SK-N-SH treated with all-trans-retinoic acid at 6 μM for 48 hours (cell line): ENCODE results near the gene RAB42.

Source experiments
- ATAC-seq: fragments of 200-7000 bp; cut with Tn5 transposase; 3 replicates; pipeline ENCODE4 v1.9.1; 2020; ENCODE audit warnings: mild to moderate bottlenecking, moderate library complexity
- ARNTL ChIP-seq: fragments of 450-650 bp; formaldehyde crosslinking; IDR thresholded peaks from 2 replicates; pipeline ENCODE4 v1.5.0; 2020; ENCODE audit warnings: low read depth, mild to moderate bottlenecking, moderate library complexity, borderline replicate concordance
- BACH2 ChIP-seq: fragments of 250-450 bp; sonication (Bioruptor Pico); IDR thresholded peaks from 2 replicates; pipeline ENCODE4 v1.9.0; 2021; ENCODE audit warnings: mild to moderate bottlenecking, borderline replicate concordance
- CREB5 ChIP-seq: fragments of 250-450 bp; sonication (Bioruptor Pico); IDR thresholded peaks from 2 replicates; pipeline ENCODE4 v1.5.1; 2020; ENCODE audit warnings: low read depth, mild to moderate bottlenecking, moderate library complexity
- CSDC2 ChIP-seq: fragments of 250-450 bp; sonication (Bioruptor Pico); IDR thresholded peaks from 2 replicates; pipeline ENCODE4 v1.5.0; 2020; ENCODE audit warnings: mild to moderate bottlenecking, moderate library complexity
- ESRRG ChIP-seq: fragments of 250-450 bp; sonication (Bioruptor Pico); IDR thresholded peaks from 2 replicates; pipeline ENCODE4 v1.6.1; 2021; ENCODE audit warnings: mild to moderate bottlenecking
- GLIS3 ChIP-seq: fragments of 250-450 bp; sonication (Bioruptor Pico); IDR thresholded peaks from 2 replicates; pipeline ENCODE4 v1.5.0; 2020; ENCODE audit warnings: mild to moderate bottlenecking, moderate library complexity
- ISL1 ChIP-seq: fragments of 250-450 bp; sonication (Bioruptor Pico); IDR thresholded peaks from 2 replicates; pipeline ENCODE4 v2.1.2; 2022; ENCODE audit warnings: mild to moderate bottlenecking, moderate library complexity
- PPARA ChIP-seq: fragments of 250-450 bp; sonication (Bioruptor Pico); IDR thresholded peaks from 2 replicates; pipeline ENCODE4 v1.5.0; 2020; ENCODE audit warnings: mild to moderate bottlenecking, borderline replicate concordance
- SNAI2 ChIP-seq: fragments of 250-450 bp; sonication (Bioruptor Pico); IDR thresholded peaks from 2 replicates; pipeline ENCODE4 v1.5.0; 2020; ENCODE audit warnings: mild to moderate bottlenecking, moderate library complexity
- TCF4 ChIP-seq: fragments of 250-450 bp; sonication (Bioruptor Pico); IDR thresholded peaks from 2 replicates; pipeline ENCODE4 v1.8.0; 2021; ENCODE audit warnings: mild to moderate bottlenecking, moderate library complexity, borderline replicate concordance
- TOX ChIP-seq: fragments of 250-450 bp; sonication (Bioruptor Pico); IDR thresholded peaks from 2 replicates; pipeline ENCODE4 v1.8.0; 2021; ENCODE audit warnings: mild to moderate bottlenecking, moderate library complexity, borderline replicate concordance
- TSHZ2 ChIP-seq: fragments of 250-450 bp; sonication (Bioruptor Pico); IDR thresholded peaks from 2 replicates; pipeline ENCODE4 v1.5.0; 2020; ENCODE audit warnings: mild to moderate bottlenecking, moderate library complexity
- ZC3H10 ChIP-seq: fragments of 250-450 bp; sonication (Bioruptor Pico); IDR thresholded peaks from 2 replicates; pipeline ENCODE4 v1.5.1; 2021; ENCODE audit warnings: mild to moderate bottlenecking, moderate library complexity
- ZFP30 ChIP-seq: fragments of 450-650 bp; formaldehyde crosslinking; IDR thresholded peaks from 2 replicates; pipeline ENCODE4 v1.5.0; 2022; ENCODE audit warnings: mild to moderate bottlenecking, moderate library complexity
- ZNF565 ChIP-seq: fragments of 450-650 bp; formaldehyde crosslinking; conservative IDR thresholded peaks from 2 replicates; pipeline ENCODE4 v1.5.0; 2020; ENCODE audit warnings: low read depth, mild to moderate bottlenecking, moderate library complexity
- ZNF70 ChIP-seq: fragments of 450-650 bp; formaldehyde crosslinking; IDR thresholded peaks from 2 replicates; pipeline ENCODE4 v1.5.0; 2020; ENCODE audit warnings: mild to moderate bottlenecking, moderate library complexity
- ZNF8 ChIP-seq: fragments of 450-650 bp; formaldehyde crosslinking; IDR thresholded peaks from 2 replicates; pipeline ENCODE4 v1.5.0; 2020; ENCODE audit warnings: mild to moderate bottlenecking, moderate library complexity
- TF ChIP-seq, protein P1 (sequence below): fragments of 250-450 bp; sonication (Bioruptor Pico); IDR thresholded peaks from 2 replicates; pipeline ENCODE4 v1.8.0; 2020; ENCODE audit warnings: mild to moderate bottlenecking, moderate library complexity, borderline replicate concordance
- TF ChIP-seq, protein P2 (sequence below): fragments of 250-450 bp; sonication (Bioruptor Pico); IDR thresholded peaks from 2 replicates; pipeline ENCODE4 v1.8.0; 2021; ENCODE audit warnings: low read depth, mild to moderate bottlenecking, moderate library complexity, borderline replicate concordance
- TF ChIP-seq, protein P3 (sequence below): fragments of 250-450 bp; sonication (Bioruptor Pico); IDR thresholded peaks from 2 replicates; pipeline ENCODE4 v1.5.1; 2021; ENCODE audit warnings: mild to moderate bottlenecking, moderate library complexity

Gene RAB42

GRCh38 chr1:28606771-28607170, 14.7 kb downstream of the RAB42 start:
- no peak for TF ChIP-seq SNAI2
- ATAC-seq: no peak

DNA sequence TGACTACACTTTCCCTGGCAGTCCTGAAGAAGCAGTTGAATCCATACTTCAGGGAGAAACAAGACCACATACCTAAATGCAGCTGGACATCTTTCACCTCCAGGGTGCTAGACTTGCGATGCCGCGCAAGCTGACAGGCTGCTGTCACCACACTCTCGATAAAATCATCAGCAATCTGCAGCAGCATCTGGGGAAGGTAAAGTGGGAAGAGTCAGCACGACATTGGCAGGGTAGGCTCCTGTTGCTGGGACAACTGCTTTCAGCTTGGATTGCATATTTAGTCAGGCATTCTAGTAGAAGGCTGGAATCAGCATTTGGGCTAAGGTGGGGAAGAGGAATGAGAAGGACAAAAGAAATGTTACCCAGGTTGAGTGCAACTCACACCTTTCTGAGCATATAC, 21.1 kb downstream of the RAB42 start:
- ATAC-seq: no peak
- TF ChIP-seq CSDC2 (CRISPR knock-in tag) (no peak), ZNF565 (CRISPR knock-in tag) (no peak), BACH2 (CRISPR knock-in tag) (no peak), CREB5 (no peak), ARNTL (no peak), TOX (no peak), SNAI2 (no peak), TCF4 (CRISPR knock-in tag) (no peak), ZNF70 (no peak), ISL1 (CRISPR knock-in tag) (no peak), ZC3H10 (CRISPR knock-in tag) (no peak), GLIS3 (CRISPR knock-in tag) (no peak), TSHZ2 (no peak), PPARA (CRISPR knock-in tag) (no peak), ZFP30 (CRISPR knock-in tag) (no peak), ZNF8 (CRISPR knock-in tag) (no peak), ESRRG (CRISPR knock-in tag) (no peak)
- TF ChIP-seq, protein P1, sequence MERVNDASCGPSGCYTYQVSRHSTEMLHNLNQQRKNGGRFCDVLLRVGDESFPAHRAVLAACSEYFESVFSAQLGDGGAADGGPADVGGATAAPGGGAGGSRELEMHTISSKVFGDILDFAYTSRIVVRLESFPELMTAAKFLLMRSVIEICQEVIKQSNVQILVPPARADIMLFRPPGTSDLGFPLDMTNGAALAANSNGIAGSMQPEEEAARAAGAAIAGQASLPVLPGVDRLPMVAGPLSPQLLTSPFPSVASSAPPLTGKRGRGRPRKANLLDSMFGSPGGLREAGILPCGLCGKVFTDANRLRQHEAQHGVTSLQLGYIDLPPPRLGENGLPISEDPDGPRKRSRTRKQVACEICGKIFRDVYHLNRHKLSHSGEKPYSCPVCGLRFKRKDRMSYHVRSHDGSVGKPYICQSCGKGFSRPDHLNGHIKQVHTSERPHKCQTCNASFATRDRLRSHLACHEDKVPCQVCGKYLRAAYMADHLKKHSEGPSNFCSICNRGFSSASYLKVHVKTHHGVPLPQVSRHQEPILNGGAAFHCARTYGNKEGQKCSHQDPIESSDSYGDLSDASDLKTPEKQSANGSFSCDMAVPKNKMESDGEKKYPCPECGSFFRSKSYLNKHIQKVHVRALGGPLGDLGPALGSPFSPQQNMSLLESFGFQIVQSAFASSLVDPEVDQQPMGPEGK (CRISPR knock-in tag): no peak
- TF ChIP-seq, protein P2, sequence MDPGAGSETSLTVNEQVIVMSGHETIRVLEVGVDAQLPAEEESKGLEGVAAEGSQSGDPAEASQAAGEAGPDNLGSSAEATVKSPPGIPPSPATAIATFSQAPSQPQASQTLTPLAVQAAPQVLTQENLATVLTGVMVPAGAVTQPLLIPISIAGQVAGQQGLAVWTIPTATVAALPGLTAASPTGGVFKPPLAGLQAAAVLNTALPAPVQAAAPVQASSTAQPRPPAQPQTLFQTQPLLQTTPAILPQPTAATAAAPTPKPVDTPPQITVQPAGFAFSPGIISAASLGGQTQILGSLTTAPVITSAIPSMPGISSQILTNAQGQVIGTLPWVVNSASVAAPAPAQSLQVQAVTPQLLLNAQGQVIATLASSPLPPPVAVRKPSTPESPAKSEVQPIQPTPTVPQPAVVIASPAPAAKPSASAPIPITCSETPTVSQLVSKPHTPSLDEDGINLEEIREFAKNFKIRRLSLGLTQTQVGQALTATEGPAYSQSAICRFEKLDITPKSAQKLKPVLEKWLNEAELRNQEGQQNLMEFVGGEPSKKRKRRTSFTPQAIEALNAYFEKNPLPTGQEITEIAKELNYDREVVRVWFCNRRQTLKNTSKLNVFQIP: no peak
- TF ChIP-seq, protein P3, sequence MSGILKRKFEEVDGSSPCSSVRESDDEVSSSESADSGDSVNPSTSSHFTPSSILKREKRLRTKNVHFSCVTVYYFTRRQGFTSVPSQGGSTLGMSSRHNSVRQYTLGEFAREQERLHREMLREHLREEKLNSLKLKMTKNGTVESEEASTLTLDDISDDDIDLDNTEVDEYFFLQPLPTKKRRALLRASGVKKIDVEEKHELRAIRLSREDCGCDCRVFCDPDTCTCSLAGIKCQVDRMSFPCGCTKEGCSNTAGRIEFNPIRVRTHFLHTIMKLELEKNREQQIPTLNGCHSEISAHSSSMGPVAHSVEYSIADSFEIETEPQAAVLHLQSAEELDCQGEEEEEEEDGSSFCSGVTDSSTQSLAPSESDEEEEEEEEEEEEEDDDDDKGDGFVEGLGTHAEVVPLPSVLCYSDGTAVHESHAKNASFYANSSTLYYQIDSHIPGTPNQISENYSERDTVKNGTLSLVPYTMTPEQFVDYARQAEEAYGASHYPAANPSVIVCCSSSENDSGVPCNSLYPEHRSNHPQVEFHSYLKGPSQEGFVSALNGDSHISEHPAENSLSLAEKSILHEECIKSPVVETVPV (CRISPR knock-in tag): no peak
- TF ChIP-seq, all 23 proteins: peak for 0

DNA sequence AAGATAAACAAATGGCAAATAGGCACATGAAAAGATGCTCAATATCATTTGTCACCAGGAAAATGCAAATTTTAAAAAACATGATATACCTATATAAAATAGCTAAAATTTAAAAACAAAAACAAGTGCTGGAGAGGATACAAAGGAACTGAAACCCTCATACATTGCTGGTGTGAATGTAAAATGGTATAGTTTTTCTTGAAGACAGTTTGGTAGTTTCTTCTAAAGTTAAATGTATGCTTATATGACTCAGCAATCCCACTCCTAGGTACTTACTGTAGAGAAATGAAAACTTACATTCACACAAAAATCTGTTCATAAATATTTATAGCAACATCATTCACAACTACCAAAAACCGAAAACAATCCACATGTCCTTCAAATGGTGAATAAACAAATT, 39.6 kb downstream of the RAB42 start:
- TF ChIP-seq ZNF8 (CRISPR knock-in tag): peak; percentile 81; the same call in 1 of the 2 replicates
- TF ChIP-seq TOX: no peak
- TF ChIP-seq, all 23 proteins: peak for 1
- ATAC-seq: no peak

GRCh38 chr1:28632560-28632959, 40.5 kb downstream of the RAB42 start:
- TF ChIP-seq CREB5 (no peak), ZC3H10 (CRISPR knock-in tag) (no peak), ESRRG (CRISPR knock-in tag) (no peak)
- TF ChIP-seq, protein P3 (CRISPR knock-in tag): no peak
- TF ChIP-seq, protein P2: no peak
- no peak for ATAC-seq
